Measurements from ENCODE around the gene OR10V1.

Gene OR10V1

GRCh38 chr11:59673291-59673690 is 40.4 kb downstream of the OR10V1 start:
- no peak overlapping the region for H2AFZ ChIP-seq (ENCODE audit: low read depth, low read length)
- H3K27me3 ChIP-seq (ENCODE audit: insufficient read depth, low read length), result peaks cover 3% of the 10 kb centered on the region
- H3K4me3 ChIP-seq (ENCODE audit: low read length), result no peak overlapping the region
- H3K9me3 ChIP-seq (ENCODE audit: low read length), result no peaks in the 10 kb centered on the region
- no peaks in the 10 kb centered on the region for H3K36me3 ChIP-seq (ENCODE audit: insufficient read depth, low read length)
- peaks cover 6% of the 10 kb centered on the region for H3K4me1 ChIP-seq (ENCODE audit: insufficient read depth, low read length)

DNA sequence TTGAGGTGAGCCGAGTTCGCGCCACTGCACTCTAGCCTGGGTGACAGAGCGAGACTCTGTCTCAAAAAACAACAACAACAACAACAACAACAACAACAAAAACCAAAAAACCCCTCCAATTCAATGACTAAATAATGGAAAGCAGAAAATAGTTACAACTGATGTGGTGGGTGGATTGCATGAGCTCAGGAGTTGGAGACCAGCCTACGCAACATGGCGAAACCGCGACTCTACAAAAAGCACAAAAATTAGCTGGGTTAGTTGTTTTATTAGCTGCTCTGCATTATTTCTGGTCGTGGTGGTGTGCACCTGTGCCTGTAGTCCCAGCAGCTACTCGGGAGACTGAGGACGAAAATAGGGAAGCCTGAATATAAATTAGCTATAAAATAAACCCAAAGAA is 42.2 kb downstream of the OR10V1 start:
- no peak overlapping the region for H3K4me3 ChIP-seq (ENCODE audit: low read length)
- H3K4me1 ChIP-seq (ENCODE audit: insufficient read depth, low read length), result peaks cover 15% of the 10 kb centered on the region
- no peaks in the 10 kb centered on the region for H3K27me3 ChIP-seq (ENCODE audit: insufficient read depth, low read length)
- H2AFZ ChIP-seq (ENCODE audit: low read depth, low read length), result no peak overlapping the region
- H3K9me3 ChIP-seq (ENCODE audit: low read length), result no peaks in the 10 kb centered on the region
- peaks cover 6% of the 10 kb centered on the region for H3K36me3 ChIP-seq (ENCODE audit: insufficient read depth, low read length)

DNA sequence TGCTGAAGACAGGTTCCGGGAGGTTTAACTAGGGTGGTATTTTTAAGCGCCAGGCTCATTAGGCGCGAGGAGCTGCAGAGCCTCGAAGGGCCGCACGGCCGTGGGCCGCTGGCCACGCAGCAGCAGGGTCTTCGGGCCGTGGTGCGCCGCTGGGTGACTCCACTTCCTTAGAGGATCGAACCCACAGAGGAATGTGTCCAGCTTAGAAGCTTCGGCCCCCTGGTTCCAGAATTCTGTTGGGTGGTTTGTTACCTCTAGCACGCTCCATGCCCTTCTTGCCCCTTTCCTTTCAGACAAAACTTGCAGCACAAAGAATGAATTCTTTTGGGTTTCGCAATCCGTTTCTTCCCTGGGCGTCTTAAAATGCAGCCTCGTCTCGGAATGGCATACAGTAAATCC is 44.0 kb downstream of the OR10V1 start:
- peaks cover 23% of the 10 kb centered on the region for H3K36me3 ChIP-seq (ENCODE audit: insufficient read depth, low read length)
- H3K4me1 ChIP-seq (ENCODE audit: insufficient read depth, low read length), result peaks cover 15% of the 10 kb centered on the region
- peak overlapping the region; percentile 98 for H3K4me3 ChIP-seq (ENCODE audit: low read length)
- H3K9me3 ChIP-seq (ENCODE audit: low read length), result no peaks in the 10 kb centered on the region
- H3K27me3 ChIP-seq (ENCODE audit: insufficient read depth, low read length), result no peaks in the 10 kb centered on the region
- peak overlapping the region; percentile 90 for H2AFZ ChIP-seq (ENCODE audit: low read depth, low read length)

- Histone ChIP-seq H2AFZ (ENCODE audit: low read depth, low read length) (peak within 1 kb of the TSS; percentile 90), H3K9me3 (ENCODE audit: low read length) (no peaks in the 10 kb centered on the region), H3K4me3 (ENCODE audit: low read length) (peak within 1 kb of the TSS; percentile 98), H3K27me3 (ENCODE audit: insufficient read depth, low read length) (no peaks in the 10 kb centered on the region), H3K36me3 (ENCODE audit: insufficient read depth, low read length) (peaks cover 27% of the 10 kb centered on the region), H3K4me1 (ENCODE audit: insufficient read depth, low read length) (peaks cover 15% of the 10 kb centered on the region)
These were observed 44.6 kb downstream of the OR10V1 start, which contains the start of gene PATL1 for GRCh38 chr11:59668950-59669610. Gene PATL1, minus strand, starts transcription at chr11:59669037. Its CDS starts 142 bp downstream, at chr11:59668895.

DNA sequence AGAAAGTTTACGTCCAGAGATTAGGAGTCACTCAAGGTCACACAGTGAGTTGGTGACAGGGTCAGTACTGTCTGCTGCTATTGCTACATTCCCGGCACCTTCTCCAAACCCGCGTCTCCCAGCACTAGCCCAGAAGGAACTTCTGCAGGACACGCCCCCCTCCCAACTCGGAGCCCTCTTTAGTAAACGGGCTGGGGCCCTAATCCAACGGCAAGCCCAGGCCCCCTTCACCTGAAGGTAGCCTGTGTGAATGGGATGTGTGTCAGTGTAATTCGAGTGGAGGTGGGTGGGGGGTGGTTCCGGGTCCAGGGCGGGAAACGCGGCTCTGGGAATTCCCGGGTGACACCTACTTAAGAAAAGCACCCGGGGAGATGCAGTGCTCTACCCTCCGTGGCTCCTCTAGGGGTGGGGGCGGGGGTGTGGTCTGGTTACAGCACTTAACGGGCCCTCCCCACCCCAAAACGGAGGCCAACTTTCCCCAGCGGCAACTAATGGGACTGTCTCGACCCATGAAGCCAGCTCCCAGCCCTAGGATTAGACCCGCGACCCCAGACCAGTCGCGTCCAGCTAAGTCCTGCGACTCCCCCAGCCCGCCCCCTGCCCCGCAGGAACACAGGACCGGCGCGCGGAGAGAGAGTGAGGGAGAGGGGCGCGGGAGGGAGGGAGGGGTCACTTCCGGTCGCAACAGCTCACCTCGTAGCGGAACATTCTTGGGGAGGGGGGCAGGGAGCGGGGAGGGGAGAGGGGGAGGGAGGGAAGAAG is 45.3 kb downstream of the OR10V1 start:
- peaks cover 32% of the 10 kb centered on the region for H3K36me3 ChIP-seq (ENCODE audit: insufficient read depth, low read length)
- H3K4me3 ChIP-seq (ENCODE audit: low read length), result peak overlapping the region; percentile 98
- H3K27me3 ChIP-seq (ENCODE audit: insufficient read depth, low read length), result no peaks in the 10 kb centered on the region
- H3K9me3 ChIP-seq (ENCODE audit: low read length), result no peaks in the 10 kb centered on the region
- peaks cover 15% of the 10 kb centered on the region for H3K4me1 ChIP-seq (ENCODE audit: insufficient read depth, low read length)
- peak overlapping the region; percentile 70 for H2AFZ ChIP-seq (ENCODE audit: low read depth, low read length)

DNA sequence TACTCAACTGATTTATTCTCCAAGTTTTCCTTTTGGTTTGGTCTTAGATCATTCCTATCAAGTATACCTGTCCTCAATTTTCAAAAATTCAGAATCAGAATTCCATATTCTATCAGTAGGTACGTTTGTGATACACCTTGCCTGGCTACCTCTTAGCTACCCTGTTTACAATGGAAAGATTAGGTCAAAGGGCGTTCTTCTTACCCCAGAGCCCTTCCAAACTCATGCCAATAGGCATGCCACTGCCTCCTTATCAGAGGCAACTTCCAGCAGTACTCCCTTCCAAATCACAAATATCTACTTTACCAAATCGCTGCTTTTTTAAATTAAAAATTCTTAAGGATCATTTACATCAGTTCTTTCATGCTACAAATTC is 45.8 kb downstream of the OR10V1 start:
- peaks cover 15% of the 10 kb centered on the region for H3K4me1 ChIP-seq (ENCODE audit: insufficient read depth, low read length)
- H3K36me3 ChIP-seq (ENCODE audit: insufficient read depth, low read length), result peaks cover 38% of the 10 kb centered on the region
- H3K27me3 ChIP-seq (ENCODE audit: insufficient read depth, low read length), result no peaks in the 10 kb centered on the region
- no peak overlapping the region for H2AFZ ChIP-seq (ENCODE audit: low read depth, low read length)
- no peaks in the 10 kb centered on the region for H3K9me3 ChIP-seq (ENCODE audit: low read length)
- peak overlapping the region; percentile 98 for H3K4me3 ChIP-seq (ENCODE audit: low read length)

DNA sequence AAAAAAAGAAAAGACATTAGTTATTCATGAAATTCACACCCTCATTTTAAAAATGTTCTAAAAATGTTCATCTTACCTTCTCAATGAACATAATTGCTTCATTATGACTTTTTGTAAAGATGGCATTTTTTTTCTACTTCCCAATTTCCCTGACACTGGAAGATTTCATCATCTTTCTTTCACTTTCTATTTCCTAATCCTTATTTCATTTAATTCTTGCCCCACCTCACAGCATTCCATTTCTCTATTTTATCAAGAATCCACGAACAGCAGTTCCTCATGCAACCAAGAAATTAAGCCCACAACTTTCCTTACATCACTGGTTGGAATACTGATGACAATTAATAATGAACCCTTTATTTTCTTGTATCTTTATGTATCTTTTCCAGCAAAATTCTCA is 46.7 kb downstream of the OR10V1 start:
- H3K27me3 ChIP-seq (ENCODE audit: insufficient read depth, low read length), result no peaks in the 10 kb centered on the region
- no peak overlapping the region for H3K4me3 ChIP-seq (ENCODE audit: low read length)
- H2AFZ ChIP-seq (ENCODE audit: low read depth, low read length), result no peak overlapping the region
- H3K36me3 ChIP-seq (ENCODE audit: insufficient read depth, low read length), result peaks cover 44% of the 10 kb centered on the region
- peaks cover 15% of the 10 kb centered on the region for H3K4me1 ChIP-seq (ENCODE audit: insufficient read depth, low read length)
- no peaks in the 10 kb centered on the region for H3K9me3 ChIP-seq (ENCODE audit: low read length)
